Endodermal cell (in vitro differentiated cells): ENCODE data around the gene GAL3ST3. TPM values are rescaled to one million over a fixed set of nuclear protein-coding genes. Genes with fewer than 3 reads are reported as not detected.
"Not testable (repeated sequence)": the region's sequence is repeated elsewhere in the genome, so short reads cannot be mapped to it uniquely, and the experiment has no call there.

Source experiments
- DNase-seq: peaks from one replicate; pipeline ENCODE4 v3.0.0-alpha.2; 2017
- H3K27ac ChIP-seq: 2 replicates; pipeline ENCODE4 v1.5.1; 2013; ENCODE audit warnings: mild to moderate bottlenecking, low read depth, low read length, moderate library complexity
- H3K27me3 ChIP-seq: 2 replicates; pipeline ENCODE4 v1.6.1; 2013; ENCODE audit warnings: mild to moderate bottlenecking, low read length, moderate library complexity; ENCODE audit not compliant: insufficient read depth, control insufficient read depth, poor library complexity, severe bottlenecking
- H3K36me3 ChIP-seq: 2 replicates; pipeline ENCODE4 v1.7.0; 2013; ENCODE audit warnings: mild to moderate bottlenecking, low read length, moderate library complexity; ENCODE audit not compliant: control insufficient read depth, insufficient read depth
- H3K4me1 ChIP-seq: one replicate; pipeline ENCODE4 v1.7.0; 2013; ENCODE audit warnings: low read length; ENCODE audit not compliant: control insufficient read depth, insufficient read depth
- H3K4me3 ChIP-seq: 2 replicates; pipeline ENCODE4 v1.5.1; 2013; ENCODE audit warnings: mild to moderate bottlenecking, low read length, moderate library complexity
- H3K9ac ChIP-seq: 2 replicates; pipeline ENCODE4 v1.6.1; 2013; ENCODE audit warnings: mild to moderate bottlenecking, low read length, moderate library complexity; ENCODE audit not compliant: poor library complexity, severe bottlenecking; ENCODE audit errors: extremely low read depth
- H3K9me3 ChIP-seq: 2 replicates; pipeline ENCODE4 v1.6.1; 2013; ENCODE audit warnings: mild to moderate bottlenecking, low read length, moderate library complexity; ENCODE audit not compliant: control insufficient read depth
- H3K27ac Mint-ChIP-seq: 2 replicates; pipeline ENCODE4 v1.8.0; 2020; ENCODE audit warnings: mixed read lengths
- H3K27me3 Mint-ChIP-seq: 2 replicates; pipeline ENCODE4 v1.8.0; 2021; ENCODE audit warnings: mild to moderate bottlenecking, mixed read lengths; ENCODE audit not compliant: insufficient read depth
- H3K36me3 Mint-ChIP-seq: 2 replicates; pipeline ENCODE4 v1.8.0; 2020; ENCODE audit warnings: low read depth, mixed read lengths
- H3K4me1 Mint-ChIP-seq: 2 replicates; pipeline ENCODE4 v1.8.0; 2020; ENCODE audit warnings: mixed read lengths
- H3K4me3 Mint-ChIP-seq: 2 replicates; pipeline ENCODE4 v1.8.0; 2020; ENCODE audit warnings: mild to moderate bottlenecking, moderate library complexity, mixed read lengths
- H3K9me3 Mint-ChIP-seq: 2 replicates; pipeline ENCODE4 v1.8.0; 2020; ENCODE audit warnings: mild to moderate bottlenecking, mixed read lengths
- WGBS, 2 experiments: methylation state at CpG; one replicate each; pipeline versions ENCODE4 v1.1.5 to v1.1.7; 2013; ENCODE audit warnings: missing lambda C conversion rate in 2 of 2, mixed read lengths in 1 of 2; ENCODE audit not compliant: insufficient coverage in 1 of 2, insufficient read length in 1 of 2; 5-methylcytosine and 5-hydroxymethylcytosine counted together
- total RNA-seq, 2 donors: library from RNA; stranded (reverse); fragmentation: NEBNext Ultra II Directional in 1 of 2; extraction: Animal tissue kit (Norgen Biotek cat#: 25700) in 1 of 2; gene quantifications; 2 replicates in 1 of 2; 3 replicates in 1 of 2; pipeline ENCODE4 v1.2.1, GENCODE V29; 2021
- TF ChIP-seq, protein P1 (sequence below): fragments of 200-600 bp; sonication (generic); conservative IDR thresholded peaks from 2 replicates; pipeline ENCODE4 v1.5.0; 2021; ENCODE audit warnings: antibody characterized with exemption, mild to moderate bottlenecking

GAL3ST3 gene
- total RNA-seq, 2 donors from 2014 or later = 7.4 to 11.2 TPM

GRCh38 chr11:66011239-66011784 is 37.6 kb downstream of the GAL3ST3 start:
- WGBS, 2 experiments = 80 to 81% methylated on average over 11 to 14 of the region's 14 CpGs
- Histone ChIP-seq H3K27me3 (no peaks in the 10 kb centered on the region), H3K9me3 (no peaks in the 10 kb centered on the region), H3K4me3 (no peak overlapping the region), H3K36me3 (no peaks in the 10 kb centered on the region), H3K4me1 (peaks cover 28% of the 10 kb centered on the region), H3K9ac (no peak overlapping the region), H3K27ac (no peak overlapping the region)
- Mint-ChIP-seq H3K4me1 (peaks cover 35% of the 10 kb centered on the region), H3K27ac (no peak overlapping the region), H3K36me3 (no peaks in the 10 kb centered on the region), H3K4me3 (no peak overlapping the region), H3K27me3 (peaks cover 8% of the 10 kb centered on the region), H3K9me3 (no peaks in the 10 kb centered on the region)
- peak; percentile 88 for DNase-seq
- TF ChIP-seq, protein P1, sequence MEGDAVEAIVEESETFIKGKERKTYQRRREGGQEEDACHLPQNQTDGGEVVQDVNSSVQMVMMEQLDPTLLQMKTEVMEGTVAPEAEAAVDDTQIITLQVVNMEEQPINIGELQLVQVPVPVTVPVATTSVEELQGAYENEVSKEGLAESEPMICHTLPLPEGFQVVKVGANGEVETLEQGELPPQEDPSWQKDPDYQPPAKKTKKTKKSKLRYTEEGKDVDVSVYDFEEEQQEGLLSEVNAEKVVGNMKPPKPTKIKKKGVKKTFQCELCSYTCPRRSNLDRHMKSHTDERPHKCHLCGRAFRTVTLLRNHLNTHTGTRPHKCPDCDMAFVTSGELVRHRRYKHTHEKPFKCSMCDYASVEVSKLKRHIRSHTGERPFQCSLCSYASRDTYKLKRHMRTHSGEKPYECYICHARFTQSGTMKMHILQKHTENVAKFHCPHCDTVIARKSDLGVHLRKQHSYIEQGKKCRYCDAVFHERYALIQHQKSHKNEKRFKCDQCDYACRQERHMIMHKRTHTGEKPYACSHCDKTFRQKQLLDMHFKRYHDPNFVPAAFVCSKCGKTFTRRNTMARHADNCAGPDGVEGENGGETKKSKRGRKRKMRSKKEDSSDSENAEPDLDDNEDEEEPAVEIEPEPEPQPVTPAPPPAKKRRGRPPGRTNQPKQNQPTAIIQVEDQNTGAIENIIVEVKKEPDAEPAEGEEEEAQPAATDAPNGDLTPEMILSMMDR = no peak

GRCh38 chr11:66010036-66010435 is 38.9 kb downstream of the GAL3ST3 start:
- Mint-ChIP-seq H3K27ac (peak overlapping the region; percentile 89), H3K4me1 (peaks cover 45% of the 10 kb centered on the region)
- H3K9ac ChIP-seq, H3K27me3 Mint-ChIP-seq, H3K27me3 ChIP-seq, H3K36me3 Mint-ChIP-seq, H3K9me3 ChIP-seq, H3K4me3 ChIP-seq, H3K4me3 Mint-ChIP-seq, H3K9me3 Mint-ChIP-seq, H3K27ac ChIP-seq: not testable (repeated sequence)
- Histone ChIP-seq H3K4me1 (peaks cover 32% of the 10 kb centered on the region), H3K36me3 (peaks cover 10% of the 10 kb centered on the region)
- WGBS, 2 experiments = 47 to 71% methylated on average over 4 of the region's 4 CpGs
- peak; percentile 82 for DNase-seq

DNA sequence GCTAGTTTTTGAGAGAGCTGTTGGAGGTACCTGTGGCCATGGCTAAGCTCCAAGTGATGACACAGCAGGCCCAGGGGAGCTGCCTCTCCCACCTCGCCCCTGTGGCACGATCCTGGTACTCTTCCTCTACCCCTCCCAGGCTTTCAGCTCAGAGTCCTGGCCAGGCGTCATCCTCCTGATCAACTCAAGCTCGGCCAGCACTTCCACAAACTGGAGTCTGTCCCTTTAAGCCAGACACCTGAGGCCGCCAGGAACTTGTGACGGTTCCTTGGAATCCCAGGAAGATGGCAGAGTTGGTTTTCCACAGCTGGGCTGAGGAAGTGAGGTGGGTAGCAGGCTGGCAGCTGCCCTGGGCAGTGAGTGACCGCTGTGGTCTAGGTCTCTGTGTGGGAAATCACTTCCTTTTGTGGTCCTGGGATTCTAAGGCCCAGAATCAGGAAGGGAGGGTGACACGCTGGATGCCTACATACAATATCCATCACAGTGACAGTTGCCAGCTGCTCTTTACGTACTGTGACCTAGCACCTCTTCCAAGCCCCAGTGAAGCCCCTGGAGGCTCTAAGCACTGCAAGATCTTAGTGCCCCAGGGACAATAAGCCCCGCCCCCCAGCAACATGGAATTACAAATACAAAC is 40.4 kb downstream of the GAL3ST3 start:
- H3K4me1 ChIP-seq = peaks cover 32% of the 10 kb centered on the region
- H3K36me3 ChIP-seq = peaks cover 22% of the 10 kb centered on the region
- WGBS, 2 experiments = 73 to 83% methylated on average over 4 to 10 of the region's 10 CpGs
- Mint-ChIP-seq H3K27ac (peak overlapping the region; percentile 32), H3K36me3 (peaks cover 19% of the 10 kb centered on the region), H3K27me3 (peaks cover 8% of the 10 kb centered on the region), H3K9me3 (no peaks in the 10 kb centered on the region), H3K4me3 (no peak overlapping the region), H3K4me1 (peaks cover 45% of the 10 kb centered on the region)
- no peak overlapping the region for H3K27ac ChIP-seq
- H3K9me3 ChIP-seq = no peaks in the 10 kb centered on the region
- H3K4me3 ChIP-seq = no peak overlapping the region
- no peaks in the 10 kb centered on the region for H3K27me3 ChIP-seq
- peak; percentile 69 for DNase-seq
- TF ChIP-seq, protein P1 = no peak
- H3K9ac ChIP-seq = no peak overlapping the region
